ENCODE measurements around the gene MEI1. TPM values are rescaled to one million over a fixed set of nuclear protein-coding genes. Genes with fewer than 3 reads are reported as not detected.

MEI1 gene
- total and polyA plus RNA-seq, 9 of the 15 experiments (the other 6 are each of a cell fraction or from before 2014, with no cell fraction given): 0.08 to 0.68 (median 0.18) TPM; not detected in 2

DNA sequence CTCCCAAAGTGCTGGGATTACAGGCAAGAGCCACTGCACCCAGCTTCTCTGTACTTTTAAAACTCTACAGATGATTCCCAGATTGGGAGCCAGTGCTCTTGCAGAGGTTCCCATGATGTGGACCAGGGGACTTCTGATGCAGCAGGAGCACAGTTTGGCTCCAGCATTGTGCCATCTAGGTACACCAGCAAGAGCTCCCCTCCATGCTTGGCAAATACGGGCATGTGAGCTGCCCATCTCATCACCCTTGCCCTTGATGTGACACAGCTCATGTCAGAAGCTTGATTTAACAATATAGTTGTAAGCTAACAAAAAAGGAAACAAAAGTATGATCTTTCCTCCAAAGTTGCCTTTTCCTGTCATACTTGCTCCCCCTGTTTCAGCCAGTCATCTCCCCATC is 39.4 kb upstream of the MEI1 start:
- in situ Hi-C loops (cut with MboI) (no loop called here), intact Hi-C loops (cut with micrococcal nuclease) (no loop called here)
- Histone ChIP-seq H3K9me1 (ENCODE audit: control insufficient read depth, insufficient read depth, low read length) (no peaks in the 10 kb centered on the region), H3K27ac (ENCODE audit: extremely low read depth, low read depth, low read length) (no peak overlapping the region), H3K9me3 (replicated peaks; ENCODE audit: control insufficient read depth, insufficient read depth, low read depth, low read length) (no peaks in the 10 kb centered on the region), H3K27me3 (ENCODE audit: control insufficient read depth in 2 of 2, insufficient read depth in 2 of 2, low read length in 2 of 2) (no peaks in the 10 kb centered on the region), H3K36me3 (ENCODE audit: control insufficient read depth, insufficient read depth, low read length) (peaks cover 89% of the 10 kb centered on the region), H3K4me1 (replicated peaks in 1 of 2; ENCODE audit: control insufficient read depth in 2 of 2, insufficient read depth in 2 of 2, low read length in 2 of 2) (no peaks in the 10 kb centered on the region), H2AFZ (ENCODE audit: low read depth, low read length) (no peak overlapping the region), H4K20me1 (replicated peaks; ENCODE audit: control insufficient read depth, insufficient read depth, low read length) (no peaks in the 10 kb centered on the region), H3K9ac (ENCODE audit: insufficient read depth in 1 of 2, low read depth in 2 of 2, low read length in 2 of 2) (no peak overlapping the region), H3K79me2 (ENCODE audit: control insufficient read depth, insufficient read depth, low read length) (no peaks in the 10 kb centered on the region), H3K4me2 (ENCODE audit: insufficient read depth, low read length) (no peak overlapping the region), H3K4me3 (no peak overlapping the region)
- ChIA-PET POLR2A (interaction anchor here (1.5 kb wide), 1 partner anchor 16 kb away, joined by 3 read pairs; no protein-coding TSS in a partner anchor), CTCF (ENCODE audit: low intra/inter-chr PET ratio) (no interaction called here)
- FAIRE-seq (no peak), ATAC-seq (no peak), DNase-seq (ENCODE audit: extremely low read depth in 1 of 4, low spot score in 3 of 4) (no peak)
- no CpG with 5 or more reads among the region's 1 CpG for WGBS (ENCODE audit: insufficient coverage, low coverage, missing lambda C conversion rate)
- BruUV-seq (replicated peaks): no TSS peak
- TF ChIP-seq TSC22D4 (tag; IDR thresholded peaks at IDR 0.05) (no peak), SP2 (IDR thresholded peaks at IDR 0.05; ENCODE audit: extremely low read depth, low read depth, low read length, poor library complexity, severe bottlenecking) (no peak), IRF2 (CRISPR knock-in tag; IDR thresholded peaks at IDR 0.05) (no peak), ZNF23 (CRISPR knock-in tag; IDR thresholded peaks at IDR 0.05) (no peak), SMAD3 (CRISPR knock-in tag; conservative IDR thresholded peaks at IDR 0.05) (no peak), HOXB6 (CRISPR knock-in tag; IDR thresholded peaks at IDR 0.05; ENCODE audit: borderline replicate concordance) (no peak), MED1 (CRISPR knock-in tag; IDR thresholded peaks at IDR 0.05; ENCODE audit: borderline replicate concordance) (no peak)

GRCh38 chr22:41660416-41660815 is 38.9 kb upstream of the MEI1 start:
- no TSS peak for BruUV-seq (replicated peaks)
- ATAC-seq: no peak

More at GRCh38 chr22:41660416-41660815, 38.9 kb upstream of the MEI1 start:
- Histone ChIP-seq H3K9me3 (replicated peaks; ENCODE audit: control insufficient read depth, insufficient read depth, low read depth, low read length) (no peaks in the 10 kb centered on the region), H3K27me3 (ENCODE audit: control insufficient read depth in 2 of 2, insufficient read depth in 2 of 2, low read length in 2 of 2) (no peaks in the 10 kb centered on the region), H4K20me1 (replicated peaks; ENCODE audit: control insufficient read depth, insufficient read depth, low read length) (no peaks in the 10 kb centered on the region), H2AFZ (ENCODE audit: low read depth, low read length) (no peak overlapping the region), H3K9ac (ENCODE audit: insufficient read depth in 1 of 2, low read depth in 2 of 2, low read length in 2 of 2) (no peak overlapping the region), H3K9me1 (ENCODE audit: control insufficient read depth, insufficient read depth, low read length) (no peaks in the 10 kb centered on the region), H3K4me3 (no peak overlapping the region), H3K27ac (ENCODE audit: extremely low read depth, low read depth, low read length) (no peak overlapping the region), H3K4me1 (replicated peaks in 1 of 2; ENCODE audit: control insufficient read depth in 2 of 2, insufficient read depth in 2 of 2, low read length in 2 of 2) (no peaks in the 10 kb centered on the region), H3K4me2 (ENCODE audit: insufficient read depth, low read length) (no peak overlapping the region), H3K36me3 (ENCODE audit: control insufficient read depth, insufficient read depth, low read length) (peaks cover 90% of the 10 kb centered on the region), H3K79me2 (ENCODE audit: control insufficient read depth, insufficient read depth, low read length) (no peaks in the 10 kb centered on the region)
- DNase-seq (ENCODE audit: extremely low read depth in 1 of 4, low spot score in 3 of 4): peak in 1 of 4 experiments; percentile 14
- 92% methylated on average over 2 of the region's 3 CpGs for WGBS (ENCODE audit: insufficient coverage, low coverage, missing lambda C conversion rate)
- TF ChIP-seq NFIC (IDR thresholded peaks at IDR 0.05) (0 out of 2 replicates have a peak, but pooled peaks have one; percentile 21), GMEB1 (CRISPR knock-in tag; IDR thresholded peaks at IDR 0.05) (no peak), CBFA2T3 (IDR thresholded peaks at IDR 0.05) (peak; percentile 11; the same call in 1 of the 2 replicates)
- CTCF ChIA-PET (ENCODE audit: low intra/inter-chr PET ratio): no interaction called here
- POLR2A ChIA-PET: interaction anchor here (1.1 to 1.5 kb wide), 2 partner anchors 9 to 17 kb away, joined by 3 to 6 read pairs; no protein-coding TSS in a partner anchor
- no peak for FAIRE-seq
- intact Hi-C loops (cut with micrococcal nuclease): no loop called here
- in situ Hi-C loops (cut with MboI): no loop called here

Data from K562 (cell line).